ENCODE measurements around the gene CLPTM1L.
"Not testable (repeated sequence)": the region's sequence is repeated elsewhere in the genome, so short reads cannot be mapped to it uniquely, and the experiment has no call there.

Gene CLPTM1L

DNA sequence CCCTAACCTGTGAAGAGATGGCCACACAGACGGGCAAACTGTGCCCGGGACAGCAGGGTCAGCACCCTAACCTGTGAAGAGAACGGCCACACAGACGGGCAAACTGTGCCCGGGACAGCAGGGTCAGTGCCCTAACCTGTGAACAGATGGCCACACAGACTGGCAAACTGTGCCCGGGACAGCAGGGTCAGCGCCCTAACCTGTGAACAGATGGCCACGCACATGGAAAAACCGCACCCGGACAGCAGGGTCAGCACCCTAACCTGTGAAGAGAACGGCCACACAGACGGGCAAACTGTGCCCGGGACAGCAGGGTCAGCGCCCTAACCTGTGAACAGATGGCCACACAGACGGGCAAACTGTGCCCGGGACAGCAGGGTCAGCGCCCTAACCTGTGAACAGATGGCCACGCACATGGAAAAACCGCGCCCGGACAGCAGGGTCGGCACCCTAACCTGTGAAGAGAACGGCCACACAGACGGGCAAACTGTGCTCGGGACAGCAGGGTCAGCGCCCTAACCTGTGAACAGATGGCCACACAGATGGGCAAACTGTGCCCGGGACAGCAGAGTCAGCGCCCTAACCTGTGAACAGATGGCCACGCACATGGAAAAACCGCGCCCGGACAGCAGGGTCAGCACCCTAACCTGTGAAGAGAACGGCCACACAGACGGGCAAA lies 5.6 kb downstream of the CLPTM1L start:
- Histone ChIP-seq H4K20me1 (ENCODE audit: insufficient read depth, low read length, poor library complexity, severe bottlenecking) (peaks cover 68% of the 10 kb centered on the region), H3K36me3 (ENCODE audit: insufficient read depth, low read length) (peaks cover 73% of the 10 kb centered on the region)
- H3K4me2 ChIP-seq (ENCODE audit: low read depth, low read length, poor library complexity, severe bottlenecking): not testable (repeated sequence)

DNA sequence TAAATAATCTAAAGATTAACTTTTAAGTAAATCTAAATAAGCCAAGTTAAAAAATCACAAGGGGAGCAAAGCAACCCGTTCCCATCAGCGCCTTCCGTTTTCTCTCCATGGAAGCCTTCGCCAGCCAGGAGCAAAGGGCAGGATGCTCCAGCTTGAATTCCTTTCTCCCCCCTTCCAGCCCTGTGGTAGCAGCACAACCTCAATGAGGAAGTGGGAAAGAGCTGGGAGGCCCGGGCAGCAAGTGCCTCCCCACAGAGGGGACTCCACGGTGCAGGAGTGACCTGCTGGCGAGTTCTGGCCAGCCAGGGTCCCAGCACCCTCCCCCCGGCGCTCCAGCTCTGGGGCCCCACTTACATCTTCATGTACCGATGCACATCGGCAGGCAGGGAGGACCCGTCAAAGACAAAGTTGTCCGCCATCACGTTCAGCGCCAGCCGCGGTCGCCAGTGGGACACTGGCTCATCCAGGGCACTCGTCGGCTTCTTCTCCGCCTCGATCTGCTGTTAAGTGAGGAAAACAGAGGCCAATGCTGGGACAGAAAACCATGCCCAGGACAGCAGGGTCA lies 6.3 kb downstream of the CLPTM1L start:
- TF ChIP-seq CTCF (conservative IDR thresholded peaks at IDR 0.05; ENCODE audit: low read length): no peak
- no peak for TF ChIP-seq EZH2phosphoT487 (IDR thresholded peaks at IDR 0.05; ENCODE audit: borderline replicate concordance)
- peaks cover 67% of the 10 kb centered on the region for H4K20me1 ChIP-seq (ENCODE audit: insufficient read depth, low read length, poor library complexity, severe bottlenecking)
- peaks cover 30% of the 10 kb centered on the region for H3K4me1 ChIP-seq (ENCODE audit: insufficient read depth, low read length, poor library complexity, severe bottlenecking)

More for the DNA sequence above, 5.6 kb downstream of the CLPTM1L start:
- H3K9ac ChIP-seq (ENCODE audit: low read depth, low read length, poor library complexity, severe bottlenecking); H2AFZ ChIP-seq (ENCODE audit: low read length); H3F3A ChIP-seq (ENCODE audit: low read depth); H3K9me3 ChIP-seq (ENCODE audit: insufficient read depth, low read depth, low read length); H3K27me3 ChIP-seq (ENCODE audit: insufficient read depth, low read length, poor library complexity, severe bottlenecking); H3K4me3 ChIP-seq (ENCODE audit: low read length, poor library complexity, severe bottlenecking); H3K9me2 ChIP-seq (replicated peaks; ENCODE audit: low read depth, low read length): not testable (repeated sequence)
- Histone ChIP-seq H3K79me2 (ENCODE audit: insufficient read depth, low read length) (peaks cover 90% of the 10 kb centered on the region), H3K4me1 (ENCODE audit: insufficient read depth, low read length, poor library complexity, severe bottlenecking) (peaks cover 37% of the 10 kb centered on the region)

GRCh38 chr5:1338196-1338490 lies 6.8 kb downstream of the CLPTM1L start:
- Histone ChIP-seq H3K4me1 (ENCODE audit: insufficient read depth, low read length, poor library complexity, severe bottlenecking) (peaks cover 26% of the 10 kb centered on the region), H3K4me2 (ENCODE audit: low read depth, low read length, poor library complexity, severe bottlenecking) (no peak overlapping the region), H3K79me2 (ENCODE audit: insufficient read depth, low read length) (peaks cover 83% of the 10 kb centered on the region), H3K9ac (ENCODE audit: low read depth, low read length, poor library complexity, severe bottlenecking) (no peak overlapping the region), H3K9me2 (replicated peaks; ENCODE audit: low read depth, low read length) (no peaks in the 10 kb centered on the region), H3F3A (ENCODE audit: low read depth) (no peaks in the 10 kb centered on the region), H2AFZ (ENCODE audit: low read length) (no peak overlapping the region), H3K27me3 (ENCODE audit: insufficient read depth, low read length, poor library complexity, severe bottlenecking) (no peaks in the 10 kb centered on the region), H3K9me3 (ENCODE audit: insufficient read depth, low read depth, low read length) (no peaks in the 10 kb centered on the region), H3K4me3 (ENCODE audit: low read length, poor library complexity, severe bottlenecking) (no peak overlapping the region), H3K36me3 (ENCODE audit: insufficient read depth, low read length) (peaks cover 84% of the 10 kb centered on the region), H4K20me1 (ENCODE audit: insufficient read depth, low read length, poor library complexity, severe bottlenecking) (peaks cover 67% of the 10 kb centered on the region)
- TF ChIP-seq CTCF (conservative IDR thresholded peaks at IDR 0.05; ENCODE audit: low read length): no peak
- TF ChIP-seq EZH2phosphoT487 (IDR thresholded peaks at IDR 0.05; ENCODE audit: borderline replicate concordance): no peak

More for the DNA sequence above, 6.3 kb downstream of the CLPTM1L start:
- no peaks in the 10 kb centered on the region for H3K27me3 ChIP-seq (ENCODE audit: insufficient read depth, low read length, poor library complexity, severe bottlenecking)
- no peak overlapping the region for H3K9ac ChIP-seq (ENCODE audit: low read depth, low read length, poor library complexity, severe bottlenecking)
- H3K79me2 ChIP-seq (ENCODE audit: insufficient read depth, low read length): peaks cover 83% of the 10 kb centered on the region
- H3K9me3 ChIP-seq (ENCODE audit: insufficient read depth, low read depth, low read length): no peaks in the 10 kb centered on the region
- no peak overlapping the region for H3K4me3 ChIP-seq (ENCODE audit: low read length, poor library complexity, severe bottlenecking)
- H3K4me2 ChIP-seq (ENCODE audit: low read depth, low read length, poor library complexity, severe bottlenecking): no peak overlapping the region
- H3K9me2 ChIP-seq (replicated peaks; ENCODE audit: low read depth, low read length): no peaks in the 10 kb centered on the region
- H2AFZ ChIP-seq (ENCODE audit: low read length): no peak overlapping the region
- no peaks in the 10 kb centered on the region for H3F3A ChIP-seq (ENCODE audit: low read depth)
- peaks cover 80% of the 10 kb centered on the region for H3K36me3 ChIP-seq (ENCODE audit: insufficient read depth, low read length)

Measured in Loucy (cell line).